ENCODE results near the gene UBE2F. TPM values are rescaled to one million over a fixed set of nuclear protein-coding genes. Genes with fewer than 3 reads are reported as not detected.

UBE2F gene
- polyA plus RNA-seq, 1 of the 3 experiments (the other 2 are of a cell fraction): 56.9 TPM

DNA sequence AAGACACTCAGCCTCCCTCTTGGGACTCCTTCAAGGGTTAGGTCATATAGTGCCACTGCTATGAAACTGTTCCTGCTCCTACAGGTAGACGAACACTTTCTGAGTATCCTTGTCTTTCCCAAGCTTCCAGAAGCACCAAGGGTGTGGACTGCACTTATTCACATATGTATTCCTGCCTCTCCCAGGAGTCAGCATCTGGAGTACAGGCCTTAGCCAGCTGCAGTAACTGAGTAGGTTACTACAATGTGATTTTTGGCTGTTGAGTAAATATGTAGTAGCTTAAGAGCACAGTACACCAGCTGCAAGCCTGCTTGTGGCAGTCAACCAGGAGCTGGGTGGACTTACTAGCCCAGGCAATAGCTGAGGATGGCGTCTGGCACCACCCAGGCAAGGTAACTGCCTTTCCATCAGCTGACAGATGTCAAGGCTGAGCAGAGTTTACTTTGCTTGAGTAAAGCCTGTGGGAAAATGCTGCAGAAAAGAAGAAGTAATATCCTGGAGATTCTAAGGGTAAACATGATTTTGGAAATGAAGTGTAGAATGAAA, 80.0 kb downstream of the UBE2F start:
- no peaks in the 10 kb centered on the region for H3K9me3 ChIP-seq
- H3F3A ChIP-seq (replicated peaks; ENCODE audit: insufficient read depth): no peaks in the 10 kb centered on the region
- H4K20me1 ChIP-seq (ENCODE audit: insufficient read depth): no peaks in the 10 kb centered on the region
- no peak for DNase-seq
- CTCF ChIA-PET: no interaction called here
- H3K27ac ChIP-seq (ENCODE audit: low read depth in 2 of 2, low read length in 1 of 2): no peak overlapping the region
- 97% methylated on average over 2 of the region's 2 CpGs for WGBS (ENCODE audit: low lambda C conversion rate)
- H3K9me2 ChIP-seq: no peaks in the 10 kb centered on the region
- H2AFZ ChIP-seq (ENCODE audit: low read depth): no peak overlapping the region
- H3K4me1 ChIP-seq (ENCODE audit: control insufficient read depth in 1 of 2, insufficient read depth in 2 of 2, low read depth in 1 of 2, low read length in 1 of 2): no peaks in the 10 kb centered on the region; a peak in 2 of 4 replicates
- H3K36me3 ChIP-seq (replicated peaks in 1 of 2; ENCODE audit: control insufficient read depth in 1 of 2, insufficient read depth in 2 of 2, low read length in 1 of 2): peaks cover 3 to 29% of the 10 kb centered on the region in 2 experiments
- H3K4me2 ChIP-seq: no peak overlapping the region
- H3K9ac ChIP-seq: no peak overlapping the region
- H3K79me2 ChIP-seq (ENCODE audit: insufficient read depth): no peaks in the 10 kb centered on the region
- no peak overlapping the region for H3K4me3 ChIP-seq (ENCODE audit: low read depth in 2 of 2, low read length in 1 of 2)
- POLR2A ChIA-PET: interaction anchor here (1.0 to 1.3 kb wide), 2 partner anchors 14 kb away, joined by 3 read pairs; partner anchors contain the start of gene SCLY
- H3K27me3 ChIP-seq (ENCODE audit: insufficient read depth): no peaks in the 10 kb centered on the region
- TF ChIP-seq NRF1 (IDR thresholded peaks at IDR 0.05; ENCODE audit: low read depth, low read length) (no peak), TAF1 (IDR thresholded peaks at IDR 0.05; ENCODE audit: borderline replicate concordance, low read depth, low read length) (no peak), FOXJ3 (CRISPR knock-in tag; IDR thresholded peaks at IDR 0.05) (no peak), EP300 (IDR thresholded peaks at IDR 0.05; ENCODE audit: borderline replicate concordance in 1 of 2, low read depth in 1 of 2, low read length in 1 of 2) (no peak), RAD21 (IDR thresholded peaks at IDR 0.05; ENCODE audit: low read length) (no peak), RXRA (IDR thresholded peaks at IDR 0.05; ENCODE audit: borderline replicate concordance, low read depth) (no peak), GABPA (IDR thresholded peaks at IDR 0.05; ENCODE audit: low read depth) (no peak), NFIC (IDR thresholded peaks at IDR 0.05; ENCODE audit: borderline replicate concordance) (no peak)
- TF ChIP-seq, protein P1, sequence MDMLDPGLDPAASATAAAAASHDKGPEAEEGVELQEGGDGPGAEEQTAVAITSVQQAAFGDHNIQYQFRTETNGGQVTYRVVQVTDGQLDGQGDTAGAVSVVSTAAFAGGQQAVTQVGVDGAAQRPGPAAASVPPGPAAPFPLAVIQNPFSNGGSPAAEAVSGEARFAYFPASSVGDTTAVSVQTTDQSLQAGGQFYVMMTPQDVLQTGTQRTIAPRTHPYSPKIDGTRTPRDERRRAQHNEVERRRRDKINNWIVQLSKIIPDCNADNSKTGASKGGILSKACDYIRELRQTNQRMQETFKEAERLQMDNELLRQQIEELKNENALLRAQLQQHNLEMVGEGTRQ (IDR thresholded peaks at IDR 0.05; ENCODE audit: borderline replicate concordance, low read depth, low read length): no peak

DNA sequence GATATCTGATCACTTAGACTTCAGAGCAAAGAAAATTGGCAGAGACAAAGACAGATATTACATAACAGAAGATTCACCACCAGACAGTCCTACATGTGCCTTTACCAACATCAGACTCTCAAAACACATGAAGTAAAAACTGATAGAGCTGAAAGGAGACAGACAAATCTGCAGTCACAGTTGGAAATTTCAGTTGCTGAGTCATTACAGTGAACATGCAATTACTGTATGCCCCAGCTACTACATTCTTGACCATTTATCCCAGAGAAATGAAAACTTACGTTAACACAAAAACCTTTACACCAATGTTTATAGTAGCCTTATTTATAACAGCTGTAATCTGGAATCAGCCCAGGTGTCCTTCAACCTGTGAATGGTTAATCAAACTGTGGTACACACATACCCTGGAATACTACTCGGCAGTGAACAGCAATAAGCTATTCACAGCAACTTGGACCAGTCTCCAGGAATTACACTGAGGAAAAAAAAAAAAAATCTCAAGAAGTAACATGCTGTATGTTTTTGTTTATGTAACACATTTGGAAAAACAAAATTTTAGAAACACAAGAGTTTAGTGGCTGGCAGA, 86.5 kb downstream of the UBE2F start:
- CTCF ChIA-PET: interaction anchor here (1.0 to 1.6 kb wide), 2 partner anchors 195 to 210 kb away, joined by 3 to 11 read pairs; no protein-coding TSS in a partner anchor
- WGBS (ENCODE audit: low lambda C conversion rate): 82% methylated on average over 2 of the region's 2 CpGs
- POLR2A ChIA-PET: interaction anchor here (1.0 kb wide), 1 partner anchor 9 kb away, joined by 3 read pairs; no protein-coding TSS in a partner anchor

More for the DNA sequence above, 86.5 kb downstream of the UBE2F start:
- no peak overlapping the region for H3K4me2 ChIP-seq
- no peaks in the 10 kb centered on the region for H3K27me3 ChIP-seq (ENCODE audit: insufficient read depth)
- TF ChIP-seq YY1 (IDR thresholded peaks at IDR 0.05; ENCODE audit: low read depth) (no peak), RCOR1 (IDR thresholded peaks at IDR 0.05; ENCODE audit: low read length) (no peak), RAD21 (IDR thresholded peaks at IDR 0.05; ENCODE audit: low read length) (no peak), TCF12 (IDR thresholded peaks at IDR 0.05) (no peak), FOXM1 (IDR thresholded peaks at IDR 0.05; ENCODE audit: low read depth) (no peak), POLR2AphosphoS5 (IDR thresholded peaks at IDR 0.05; ENCODE audit: low read depth, low read length) (no peak), JUND (IDR thresholded peaks at IDR 0.05) (no peak), FOXJ3 (CRISPR knock-in tag; IDR thresholded peaks at IDR 0.05) (no peak), SMC3 (IDR thresholded peaks at IDR 0.05; ENCODE audit: low read depth, low read length) (no peak), TEAD4 (IDR thresholded peaks at IDR 0.05; ENCODE audit: borderline replicate concordance, insufficient read depth) (no peak), EZH2phosphoT487 (IDR thresholded peaks at IDR 0.05; ENCODE audit: borderline replicate concordance, low read depth) (no peak), RFX5 (IDR thresholded peaks at IDR 0.05; ENCODE audit: low read length) (no peak), TAF1 (IDR thresholded peaks at IDR 0.05; ENCODE audit: borderline replicate concordance, low read depth, low read length) (no peak), MEF2A (IDR thresholded peaks at IDR 0.05; ENCODE audit: borderline replicate concordance, low read depth) (no peak), SIN3A (IDR thresholded peaks at IDR 0.05; ENCODE audit: borderline replicate concordance, low read depth, low read length) (no peak), NFIC (IDR thresholded peaks at IDR 0.05; ENCODE audit: borderline replicate concordance) (no peak), EP300 (IDR thresholded peaks at IDR 0.05; ENCODE audit: borderline replicate concordance in 1 of 2, low read depth in 1 of 2, low read length in 1 of 2) (no peak), GABPA (IDR thresholded peaks at IDR 0.05; ENCODE audit: low read depth) (no peak)
- TF ChIP-seq, protein P2, sequence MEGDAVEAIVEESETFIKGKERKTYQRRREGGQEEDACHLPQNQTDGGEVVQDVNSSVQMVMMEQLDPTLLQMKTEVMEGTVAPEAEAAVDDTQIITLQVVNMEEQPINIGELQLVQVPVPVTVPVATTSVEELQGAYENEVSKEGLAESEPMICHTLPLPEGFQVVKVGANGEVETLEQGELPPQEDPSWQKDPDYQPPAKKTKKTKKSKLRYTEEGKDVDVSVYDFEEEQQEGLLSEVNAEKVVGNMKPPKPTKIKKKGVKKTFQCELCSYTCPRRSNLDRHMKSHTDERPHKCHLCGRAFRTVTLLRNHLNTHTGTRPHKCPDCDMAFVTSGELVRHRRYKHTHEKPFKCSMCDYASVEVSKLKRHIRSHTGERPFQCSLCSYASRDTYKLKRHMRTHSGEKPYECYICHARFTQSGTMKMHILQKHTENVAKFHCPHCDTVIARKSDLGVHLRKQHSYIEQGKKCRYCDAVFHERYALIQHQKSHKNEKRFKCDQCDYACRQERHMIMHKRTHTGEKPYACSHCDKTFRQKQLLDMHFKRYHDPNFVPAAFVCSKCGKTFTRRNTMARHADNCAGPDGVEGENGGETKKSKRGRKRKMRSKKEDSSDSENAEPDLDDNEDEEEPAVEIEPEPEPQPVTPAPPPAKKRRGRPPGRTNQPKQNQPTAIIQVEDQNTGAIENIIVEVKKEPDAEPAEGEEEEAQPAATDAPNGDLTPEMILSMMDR (IDR thresholded peaks at IDR 0.05): no peak
- H3K9me3 ChIP-seq: no peaks in the 10 kb centered on the region
- H3K4me1 ChIP-seq (ENCODE audit: control insufficient read depth in 1 of 2, insufficient read depth in 2 of 2, low read depth in 1 of 2, low read length in 1 of 2): no peaks in the 10 kb centered on the region
- H3K9ac ChIP-seq: no peak overlapping the region
- no peak overlapping the region for H2AFZ ChIP-seq (ENCODE audit: low read depth)
- no peak for DNase-seq
- peaks cover 0 to 3% of the 10 kb centered on the region in 2 experiments for H3K36me3 ChIP-seq (replicated peaks in 1 of 2; ENCODE audit: control insufficient read depth in 1 of 2, insufficient read depth in 2 of 2, low read length in 1 of 2)
- H3K27ac ChIP-seq (ENCODE audit: low read depth in 2 of 2, low read length in 1 of 2): no peak overlapping the region
- no peaks in the 10 kb centered on the region for H3K79me2 ChIP-seq (ENCODE audit: insufficient read depth)
- H3K9me2 ChIP-seq: no peaks in the 10 kb centered on the region
- H3F3A ChIP-seq (replicated peaks; ENCODE audit: insufficient read depth): no peaks in the 10 kb centered on the region
- no peak overlapping the region for H3K4me3 ChIP-seq (ENCODE audit: low read depth in 2 of 2, low read length in 1 of 2)
- H4K20me1 ChIP-seq (ENCODE audit: insufficient read depth): no peaks in the 10 kb centered on the region
